ENCODE measurements around the gene NOS1.

GRCh38 chr12:117202556-117202955 is 158.9 kb downstream of the NOS1 start:
- TF ChIP-seq POLR2AphosphoS5 (IDR thresholded peaks at IDR 0.05; ENCODE audit: low read depth, low read length) (no peak), POLR2A (IDR thresholded peaks at IDR 0.05; ENCODE audit: low read depth, low read length) (no peak), TAF1 (IDR thresholded peaks at IDR 0.05; ENCODE audit: low read depth, low read length) (no peak)
